ENCODE data around the gene CASS4.

The CASS4 gene

GRCh38 chr20:56449459-56449858 is 37.4 kb downstream of the CASS4 start:
- no peak for DNase-seq (ENCODE audit: low read depth)
- TF ChIP-seq CTCF (conservative IDR thresholded peaks at IDR 0.05; ENCODE audit: low read depth, low read length) = no peak
- H3K4me3 ChIP-seq (ENCODE audit: low read depth, low read length) = no peak overlapping the region

- no peak for DNase-seq (ENCODE audit: low read depth)
- TF ChIP-seq CTCF (conservative IDR thresholded peaks at IDR 0.05; ENCODE audit: low read depth, low read length) = no peak
- H3K4me3 ChIP-seq (ENCODE audit: low read depth, low read length) = no peak overlapping the region
These were observed 39.2 kb downstream of the CASS4 start for GRCh38 chr20:56451056-56451765.

- TF ChIP-seq CTCF (conservative IDR thresholded peaks at IDR 0.05; ENCODE audit: low read depth, low read length) = no peak
- H3K4me3 ChIP-seq (ENCODE audit: low read depth, low read length) = no peak overlapping the region
- DNase-seq (ENCODE audit: low read depth) = no peak
These were observed 41.3 kb downstream of the CASS4 start for GRCh38 chr20:56453352-56453751.

GRCh38 chr20:56454754-56455153 is 42.7 kb downstream of the CASS4 start:
- H3K4me3 ChIP-seq (ENCODE audit: low read depth, low read length) = no peak overlapping the region
- no peak for DNase-seq (ENCODE audit: low read depth)
- no peak for TF ChIP-seq CTCF (conservative IDR thresholded peaks at IDR 0.05; ENCODE audit: low read depth, low read length)

GRCh38 chr20:56458206-56458821 is 46.3 kb downstream of the CASS4 start:
- H3K4me3 ChIP-seq (ENCODE audit: low read depth, low read length) = no peak overlapping the region
- DNase-seq (ENCODE audit: low read depth) = no peak
- no peak for TF ChIP-seq CTCF (conservative IDR thresholded peaks at IDR 0.05; ENCODE audit: low read depth, low read length)

- H3K4me3 ChIP-seq (ENCODE audit: low read depth, low read length) = no peak overlapping the region
- no peak for TF ChIP-seq CTCF (conservative IDR thresholded peaks at IDR 0.05; ENCODE audit: low read depth, low read length)
- DNase-seq (ENCODE audit: low read depth) = no peak
These were observed 48.4 kb downstream of the CASS4 start for GRCh38 chr20:56460459-56460858.

- DNase-seq (ENCODE audit: low read depth) = no peak
- TF ChIP-seq CTCF (conservative IDR thresholded peaks at IDR 0.05; ENCODE audit: low read depth, low read length) = no peak
- H3K4me3 ChIP-seq (ENCODE audit: low read depth, low read length) = no peak overlapping the region
These were observed 49.5 kb downstream of the CASS4 start for GRCh38 chr20:56461576-56461975.

All from choroid plexus epithelial cell (primary cell).